Heart right ventricle (tissue), 16 donors: ENCODE results near the gene HSDL2. TPM values are rescaled to one million over a fixed set of nuclear protein-coding genes. Genes with fewer than 3 reads are reported as not detected.
"Not testable (repeated sequence)": the region's sequence is repeated elsewhere in the genome, so short reads cannot be mapped to it uniquely, and the experiment has no call there.

Experiments
- ATAC-seq, 8 donors: fragments of 200-7000 bp; cut with Tn5 transposase; one replicate each; pipeline ENCODE4 v1.9.1; 2020; ENCODE audit warnings: mild to moderate bottlenecking in 8 of 8, moderate library complexity in 8 of 8, moderate number of reproducible peaks in 1 of 8
- DNase-seq, 2 donors: peaks; one replicate each; pipeline ENCODE4 v3.0.0-alpha.2; 2020
- H3K27ac ChIP-seq, 10 donors: fragments of 200-600 bp; sonication (generic) in 2 of 10; one replicate each; pipeline versions ENCODE4 v1.5.0 to v1.8.0; 2020 to 2022; ENCODE audit warnings: mild to moderate bottlenecking in 3 of 10
- H3K27me3 ChIP-seq, 7 donors: fragments of 200-600 bp; one replicate each; pipeline ENCODE4 v1.8.0; 2021 to 2022; ENCODE audit warnings: mild to moderate bottlenecking in 2 of 7
- H3K36me3 ChIP-seq, 9 donors: fragments of 200-600 bp; sonication (generic) in 1 of 9; one replicate each; pipeline versions ENCODE4 v1.5.0 to v1.8.0; 2020 to 2022; ENCODE audit warnings: mild to moderate bottlenecking in 2 of 9
- H3K4me1 ChIP-seq, 9 donors: fragments of 200-600 bp; sonication (generic) in 1 of 9; one replicate each; pipeline versions ENCODE4 v1.5.0 to v1.8.0; 2020 to 2022; ENCODE audit warnings: mild to moderate bottlenecking in 4 of 9
- H3K4me3 ChIP-seq, 10 donors: fragments of 200-600 bp; sonication (generic) in 2 of 10; one replicate each; pipeline versions ENCODE4 v1.5.0 to v1.8.0; 2020 to 2022; ENCODE audit warnings: mild to moderate bottlenecking in 7 of 10, moderate library complexity in 2 of 10
- H3K9me3 ChIP-seq, 11 donors: fragments of 200-600 bp in 10 of 11; sonication (generic) in 2 of 11; one replicate each; pipeline versions ENCODE4 v1.5.0 to v1.8.0; 2013 to 2022; ENCODE audit warnings: mild to moderate bottlenecking in 2 of 11, control low read depth in 1 of 11, moderate library complexity in 1 of 11
- CTCF ChIP-seq, 9 donors: fragments of 200-600 bp; sonication (generic) in 2 of 9; IDR thresholded peaks; one replicate each; pipeline versions ENCODE4 v1.5.0 to v1.8.0; 2021 to 2022; ENCODE audit warnings: antibody characterized with exemption in 9 of 9, mild to moderate bottlenecking in 5 of 9, moderate library complexity in 1 of 9
- WGBS, 2 donors: extraction: QIAGEN DNeasy Blood & Tissue Kit; methylation state at CpG; one replicate each; pipeline ENCODE4 v1.1.7; 2013; ENCODE audit warnings: inconsistent platforms in 1 of 2; 5-methylcytosine and 5-hydroxymethylcytosine counted together
- intact Hi-C, 10 donors: fragments of 100-400 bp; cut with DNase I; formaldehyde crosslinking; loops; one replicate each; pipeline versions ENCODE4 v1.11.1 to v1.14.2; 2022
- polyA plus RNA-seq, 2 donors: library from polyadenylated mRNA; stranded (reverse); fragments of 200-250 nt; gene quantifications; one replicate each; pipeline ENCODE4 v1.2.3, GENCODE V29; 2013
- total RNA-seq, 10 donors: library from RNA; stranded (reverse); fragmentation: NEBNext Ultra II Directional in 3 of 10; extraction: Animal tissue kit (Norgen Biotek cat#: 25700) in 3 of 10; gene quantifications; one replicate each; pipeline versions ENCODE4 v1.2.1 to v1.2.4, GENCODE V29; 2021 to 2023
- donor health status: Arrhythmogenic right ventricular cardiomyopathy.
- donor health status: ischemic (EF 13 %, LVEDD 7.1; RV severe dilation, severe dysfunction).
- donor health status: healthy with polysubstance abuse.
- donor health status: DM: no; HTN: yes; CAD: no.
- donor health status: DM: no; HTN: no; CAD: no.
- donor health status: ischemic (EF 25% LVEDD 6.9; RV normal size, moderate dysfunction).
- donor health status: ischemic (EF 25% LVEDD 5.7; RV mildly dilated, moderate dysfunction).
- donor health status: healthy.
- donor health status: DM: yes; HTN: yes; CAD: no.
- donor health status: Ischemic cardiomyopathy.
- donor health status: ischemic (EF 35%, LVEDD 5.7; RV mildly dilated, moderate dysfunction).
- donor health status: nonischemic (EF 11% LVEDD 7.7; RV severe dilation, severe dysfunction).
- donor health status: DM: yes; HTN: yes; CAD: no.
- donor health status: PGD.
- donor health status: ischemic (EF 29% LVEDD 5.4; RV normal size, mild dysfunction).
- donor health status: nonischemic (EF 23%, LVEDD 6.1; RV moderate dilation, normal function).

HSDL2 gene
- total and polyA plus RNA-seq, 12 donors, result 36.6 to 238 (median 190) TPM

GRCh38 chr9:112508377-112508776 is 128.5 kb downstream of the HSDL2 start:
- H3K36me3 ChIP-seq, result no peaks in the 10 kb centered on the region
- intact Hi-C loops, result no loop called here
- H3K9me3 ChIP-seq, result no peaks in the 10 kb centered on the region
- no peak overlapping the region for H3K4me3 ChIP-seq
- H3K27me3 ChIP-seq, result no peaks in the 10 kb centered on the region
- ATAC-seq (no peak), DNase-seq (no peak)
- H3K4me1 ChIP-seq, result peaks cover 0 to 7% (median 0%) of the 10 kb centered on the region in 9 donors
- TF ChIP-seq CTCF (IDR thresholded peaks at IDR 0.05), result no peak
- WGBS, 2 donors, result 78 to 87% methylated on average over 2 of the region's 2 CpGs
- no peak overlapping the region for H3K27ac ChIP-seq

GRCh38 chr9:112512377-112512776 is 132.5 kb downstream of the HSDL2 start:
- H3K36me3 ChIP-seq, intact Hi-C loops, H3K4me1 ChIP-seq, H3K4me3 ChIP-seq, DNase-seq, H3K27ac ChIP-seq, H3K9me3 ChIP-seq, ATAC-seq, H3K27me3 ChIP-seq: not testable (repeated sequence)
- WGBS, 2 donors, result 62 to 69% methylated on average over 2 to 3 of the region's 4 CpGs

GRCh38 chr9:112516769-112517168 is 136.9 kb downstream of the HSDL2 start:
- Histone ChIP-seq H3K36me3 (no peaks in the 10 kb centered on the region), H3K27me3 (no peaks in the 10 kb centered on the region), H3K27ac (no peak overlapping the region), H3K4me1 (no peaks in the 10 kb centered on the region), H3K4me3 (no peak overlapping the region), H3K9me3 (no peaks in the 10 kb centered on the region)
- no peak for DNase-seq
- no peak for ATAC-seq
- TF ChIP-seq CTCF (IDR thresholded peaks at IDR 0.05), result no peak
- 85 to 89% methylated on average over 2 of the region's 2 CpGs for WGBS, 2 donors
- intact Hi-C loops, result no loop called here

- DNase-seq, result no peak
- no peak for ATAC-seq
- intact Hi-C loops, result no loop called here
- Histone ChIP-seq H3K4me1 (no peaks in the 10 kb centered on the region), H3K9me3 (no peaks in the 10 kb centered on the region), H3K27me3 (no peaks in the 10 kb centered on the region), H3K36me3 (no peaks in the 10 kb centered on the region), H3K4me3 (no peak overlapping the region), H3K27ac (no peak overlapping the region)
- TF ChIP-seq CTCF (IDR thresholded peaks at IDR 0.05), result no peak
- 85 to 89% methylated on average over 1 of the region's 1 CpG for WGBS, 2 donors
These were observed 140.2 kb downstream of the HSDL2 start for GRCh38 chr9:112520069-112520468.

GRCh38 chr9:112520656-112521055 is 140.7 kb downstream of the HSDL2 start:
- intact Hi-C loops, result no loop called here
- H3K36me3 ChIP-seq, result no peaks in the 10 kb centered on the region
- no peak for ATAC-seq
- H3K4me1 ChIP-seq, result no peaks in the 10 kb centered on the region
- H3K27ac ChIP-seq, result no peak overlapping the region
- H3K27me3 ChIP-seq, result no peaks in the 10 kb centered on the region
- no peak for DNase-seq
- no peak for TF ChIP-seq CTCF (IDR thresholded peaks at IDR 0.05)
- no peak overlapping the region for H3K4me3 ChIP-seq
- 61% methylated on average over 3 of the region's 3 CpGs for WGBS, 2 donors
- no peaks in the 10 kb centered on the region for H3K9me3 ChIP-seq

Other genes with a start within 250 kb of the HSDL2 start
- gene SUSD1, start 204.8 kb upstream of the HSDL2 start, total RNA-seq, result 10 to 100 TPM in 1 of 10 donors, 1 to 10 TPM in 9; 2.2 to 14.7 (median 4.7) TPM
- gene SUSD1, start 204.8 kb upstream of the HSDL2 start, polyA plus RNA-seq, result 1 to 10 TPM; 1.5 to 2.4 TPM
- 10 to 100 TPM in 9 of 10 donors, 1 to 10 TPM in 1; 9.2 to 35.5 (median 16.2) TPM for gene PTBP3, start 46.5 kb upstream of the HSDL2 start, total RNA-seq
- gene PTBP3, start 46.5 kb upstream of the HSDL2 start, polyA plus RNA-seq, result 1 to 10 TPM; 3.7 to 5.7 TPM
- 1 to 10 TPM; 3.0 to 7.7 (median 6.6) TPM for gene KIAA1958, start 106.7 kb downstream of the HSDL2 start, total RNA-seq
- gene KIAA1958, start 106.7 kb downstream of the HSDL2 start, polyA plus RNA-seq, result 1 to 10 TPM in 1 of 2 donors, under 1 TPM in 1; 0.59 to 1.2 TPM